GM23338 (cell line): ENCODE data around the gene ATF4. TPM values are rescaled to one million over a fixed set of nuclear protein-coding genes. Genes with fewer than 3 reads are reported as not detected.

ENCODE experiments used
- ATAC-seq: fragments of 200-7000 bp; cut with Tn5 transposase; 3 replicates; pipeline ENCODE4 v1.9.1; 2020
- DNase-seq: peaks from one replicate; pipeline ENCODE4 v3.0.0-alpha.2; 2015; ENCODE audit warnings: low spot score
- H2AFZ ChIP-seq: fragments of 200-600 bp; sonication (generic); 2 replicates; pipeline ENCODE4 v1.8.0; 2016; ENCODE audit warnings: antibody characterized with exemption, mild to moderate bottlenecking, moderate library complexity
- H3F3A ChIP-seq: fragments of 200-600 bp; sonication (generic); replicated peaks from 2 replicates; pipeline ENCODE4 v1.8.0; 2017; ENCODE audit warnings: antibody characterized with exemption, mixed run types, low read depth
- H3K27ac ChIP-seq: fragments of 200-600 bp; sonication (generic); 2 replicates; pipeline ENCODE4 v1.6.1; 2016; ENCODE audit warnings: low read depth
- H3K27me3 ChIP-seq: fragments of 200-600 bp; sonication (generic); 2 replicates; pipeline ENCODE4 v1.8.0; 2016; ENCODE audit warnings: mild to moderate bottlenecking, mixed run types, moderate library complexity; ENCODE audit not compliant: insufficient read depth
- H3K36me3 ChIP-seq: fragments of 200-600 bp; sonication (generic); 2 replicates; pipeline ENCODE4 v1.8.0; 2016; ENCODE audit warnings: mild to moderate bottlenecking; ENCODE audit not compliant: insufficient read depth
- H3K4me1 ChIP-seq: fragments of 200-600 bp; sonication (generic); 2 replicates; pipeline ENCODE4 v1.8.0; 2016; ENCODE audit warnings: mild to moderate bottlenecking, moderate library complexity; ENCODE audit not compliant: insufficient read depth
- H3K4me2 ChIP-seq: fragments of 200-600 bp; sonication (generic); 2 replicates; pipeline ENCODE4 v1.7.1; 2017; ENCODE audit warnings: mixed run types
- H3K4me3 ChIP-seq: fragments of 200-600 bp; sonication (generic); 2 replicates; pipeline ENCODE4 v1.6.1; 2016; ENCODE audit warnings: mixed run types
- H3K79me2 ChIP-seq: fragments of 200-600 bp; sonication (generic); replicated peaks from 2 replicates; pipeline ENCODE4 v1.8.0; 2017; ENCODE audit warnings: mild to moderate bottlenecking; ENCODE audit not compliant: insufficient read depth
- H3K9me2 ChIP-seq: fragments of 200-600 bp; sonication (generic); 2 replicates; pipeline ENCODE4 v1.8.0; 2017; ENCODE audit not compliant: insufficient read depth
- H4K20me1 ChIP-seq: fragments of 200-600 bp; sonication (generic); replicated peaks from 2 replicates; pipeline ENCODE4 v1.8.0; 2017; ENCODE audit warnings: mild to moderate bottlenecking; ENCODE audit not compliant: insufficient read depth
- H3K27ac Mint-ChIP-seq: 2 replicates; pipeline ENCODE4 v1.8.0; 2020; ENCODE audit warnings: inconsistent platforms, mild to moderate bottlenecking, moderate library complexity, mixed read lengths
- H3K27me3 Mint-ChIP-seq: 3 replicates; pipeline ENCODE4 v1.8.0; 2022; ENCODE audit warnings: low read depth, mild to moderate bottlenecking, moderate library complexity, mixed read lengths, inconsistent platforms; ENCODE audit not compliant: insufficient read depth, poor library complexity
- H3K36me3 Mint-ChIP-seq: 3 replicates; pipeline ENCODE4 v1.8.0; 2021; ENCODE audit warnings: low read depth, mild to moderate bottlenecking, inconsistent platforms, moderate library complexity, mixed read lengths
- H3K4me1 Mint-ChIP-seq: 3 replicates; pipeline ENCODE4 v1.8.0; 2020; ENCODE audit warnings: mild to moderate bottlenecking, inconsistent platforms, mixed read lengths
- H3K4me3 Mint-ChIP-seq: 3 replicates; pipeline ENCODE4 v1.8.0; 2021; ENCODE audit warnings: moderate library complexity, mild to moderate bottlenecking, inconsistent platforms, mixed read lengths
- H3K9me3 Mint-ChIP-seq: 3 replicates; pipeline ENCODE4 v1.8.0; 2020; ENCODE audit warnings: moderate library complexity, mild to moderate bottlenecking, inconsistent platforms, mixed read lengths
- CREB1 ChIP-seq: fragments of 250-450 bp; sonication (Bioruptor Pico); IDR thresholded peaks from 2 replicates; pipeline ENCODE4 v1.5.0; 2020; ENCODE audit warnings: low read depth, mild to moderate bottlenecking, moderate library complexity
- EZH2phosphoT487 ChIP-seq: fragments of 200-600 bp; sonication (generic); IDR thresholded peaks from one replicate; pipeline ENCODE4 v1.8.1; 2018; ENCODE audit warnings: antibody characterized with exemption; ENCODE audit not compliant: unreplicated experiment
- JUNB ChIP-seq: IDR thresholded peaks from one replicate; pipeline ENCODE4 v1.6.1; 2016; ENCODE audit warnings: antibody characterized with exemption; ENCODE audit not compliant: unreplicated experiment
- NANOG ChIP-seq: IDR thresholded peaks from 2 replicates; pipeline ENCODE4 v1.6.1; 2016; ENCODE audit warnings: antibody characterized with exemption, borderline replicate concordance
- POLR2AphosphoS5 ChIP-seq: IDR thresholded peaks from 2 replicates; pipeline ENCODE4 v1.6.1; 2016; ENCODE audit warnings: antibody characterized with exemption, low read depth
- STAT1 ChIP-seq: IDR thresholded peaks from one replicate; pipeline ENCODE4 v1.6.1; 2016; ENCODE audit warnings: antibody characterized with exemption; ENCODE audit not compliant: unreplicated experiment
- ZNF114 ChIP-seq: fragments of 250-450 bp; sonication (Bioruptor Pico); IDR thresholded peaks from 2 replicates; pipeline ENCODE4 v1.5.0; 2020; ENCODE audit warnings: mild to moderate bottlenecking, moderate library complexity
- ZNF331 ChIP-seq: fragments of 250-450 bp; sonication (Bioruptor Pico); IDR thresholded peaks from 2 replicates; pipeline ENCODE4 v1.5.0; 2020; ENCODE audit warnings: low read depth, mild to moderate bottlenecking, moderate library complexity
- ZNF462 ChIP-seq: fragments of 250-450 bp; sonication (Bioruptor Pico); IDR thresholded peaks from 2 replicates; pipeline ENCODE4 v1.5.0; 2020; ENCODE audit warnings: mild to moderate bottlenecking, moderate library complexity
- polyA plus RNA-seq: library from polyadenylated mRNA; unstranded; fragments of >200 nt; fragmentation: Nextera tagmentation; extraction: Ambion mirVana; gene quantifications from 2 replicates; pipeline ENCODE4 v1.2.1, GENCODE V29; 2016
- total RNA-seq: library from RNA; depleted of rRNA; stranded (reverse); fragments of >200 nt; shearing (Covaris generic); gene quantifications from 2 replicates; pipeline ENCODE4 v1.2.3, GENCODE V29; 2014
- TF ChIP-seq, protein P1 (sequence below): IDR thresholded peaks from one replicate; pipeline ENCODE4 v1.6.1; 2018; ENCODE audit warnings: antibody characterized with exemption; ENCODE audit not compliant: unreplicated experiment
- TF ChIP-seq, protein P2 (sequence below), 2 experiments: fragments of 200-600 bp in 1 of 2; sonication (generic) in 1 of 2; conservative IDR thresholded peaks; 2 replicates each; pipeline versions ENCODE4 v1.5.1 to v1.6.1; 2016 to 2017; ENCODE audit warnings: antibody characterized with exemption in 2 of 2, low read depth in 2 of 2, mild to moderate bottlenecking in 2 of 2, moderate library complexity in 1 of 2
- TF ChIP-seq, protein P3 (sequence below): IDR thresholded peaks from 2 replicates; pipeline ENCODE4 v1.6.1; 2016; ENCODE audit warnings: antibody characterized with exemption

Gene ATF4
- total and polyA plus RNA-seq, 2 experiments from 2014 or later: 446 to 553 TPM

GRCh38 chr22:39489094-39490068 is 31.0 kb upstream of the ATF4 start:
- peak overlapping the region; percentile 57 for H3K4me3 Mint-ChIP-seq
- no peaks in the 10 kb centered on the region for H3K36me3 Mint-ChIP-seq

More at GRCh38 chr22:39489094-39490068, 31.0 kb upstream of the ATF4 start:
- H3K4me2 ChIP-seq: peak overlapping the region; percentile 33; the same call in 1 of the 2 replicates
- H3K4me3 ChIP-seq: no peak overlapping the region
- no peak overlapping the region for H2AFZ ChIP-seq
- Mint-ChIP-seq H3K27ac (no peak overlapping the region), H3K9me3 (no peaks in the 10 kb centered on the region), H3K4me1 (peaks cover 10% of the 10 kb centered on the region), H3K27me3 (peaks cover 8% of the 10 kb centered on the region)
- no peak overlapping the region for H3K27ac ChIP-seq
- H3F3A ChIP-seq: no peaks in the 10 kb centered on the region
- no peaks in the 10 kb centered on the region for H3K4me1 ChIP-seq
- TF ChIP-seq STAT1: no peak
- TF ChIP-seq, protein P1, sequence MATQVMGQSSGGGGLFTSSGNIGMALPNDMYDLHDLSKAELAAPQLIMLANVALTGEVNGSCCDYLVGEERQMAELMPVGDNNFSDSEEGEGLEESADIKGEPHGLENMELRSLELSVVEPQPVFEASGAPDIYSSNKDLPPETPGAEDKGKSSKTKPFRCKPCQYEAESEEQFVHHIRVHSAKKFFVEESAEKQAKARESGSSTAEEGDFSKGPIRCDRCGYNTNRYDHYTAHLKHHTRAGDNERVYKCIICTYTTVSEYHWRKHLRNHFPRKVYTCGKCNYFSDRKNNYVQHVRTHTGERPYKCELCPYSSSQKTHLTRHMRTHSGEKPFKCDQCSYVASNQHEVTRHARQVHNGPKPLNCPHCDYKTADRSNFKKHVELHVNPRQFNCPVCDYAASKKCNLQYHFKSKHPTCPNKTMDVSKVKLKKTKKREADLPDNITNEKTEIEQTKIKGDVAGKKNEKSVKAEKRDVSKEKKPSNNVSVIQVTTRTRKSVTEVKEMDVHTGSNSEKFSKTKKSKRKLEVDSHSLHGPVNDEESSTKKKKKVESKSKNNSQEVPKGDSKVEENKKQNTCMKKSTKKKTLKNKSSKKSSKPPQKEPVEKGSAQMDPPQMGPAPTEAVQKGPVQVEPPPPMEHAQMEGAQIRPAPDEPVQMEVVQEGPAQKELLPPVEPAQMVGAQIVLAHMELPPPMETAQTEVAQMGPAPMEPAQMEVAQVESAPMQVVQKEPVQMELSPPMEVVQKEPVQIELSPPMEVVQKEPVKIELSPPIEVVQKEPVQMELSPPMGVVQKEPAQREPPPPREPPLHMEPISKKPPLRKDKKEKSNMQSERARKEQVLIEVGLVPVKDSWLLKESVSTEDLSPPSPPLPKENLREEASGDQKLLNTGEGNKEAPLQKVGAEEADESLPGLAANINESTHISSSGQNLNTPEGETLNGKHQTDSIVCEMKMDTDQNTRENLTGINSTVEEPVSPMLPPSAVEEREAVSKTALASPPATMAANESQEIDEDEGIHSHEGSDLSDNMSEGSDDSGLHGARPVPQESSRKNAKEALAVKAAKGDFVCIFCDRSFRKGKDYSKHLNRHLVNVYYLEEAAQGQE: no peak
- TF ChIP-seq, protein P2, sequence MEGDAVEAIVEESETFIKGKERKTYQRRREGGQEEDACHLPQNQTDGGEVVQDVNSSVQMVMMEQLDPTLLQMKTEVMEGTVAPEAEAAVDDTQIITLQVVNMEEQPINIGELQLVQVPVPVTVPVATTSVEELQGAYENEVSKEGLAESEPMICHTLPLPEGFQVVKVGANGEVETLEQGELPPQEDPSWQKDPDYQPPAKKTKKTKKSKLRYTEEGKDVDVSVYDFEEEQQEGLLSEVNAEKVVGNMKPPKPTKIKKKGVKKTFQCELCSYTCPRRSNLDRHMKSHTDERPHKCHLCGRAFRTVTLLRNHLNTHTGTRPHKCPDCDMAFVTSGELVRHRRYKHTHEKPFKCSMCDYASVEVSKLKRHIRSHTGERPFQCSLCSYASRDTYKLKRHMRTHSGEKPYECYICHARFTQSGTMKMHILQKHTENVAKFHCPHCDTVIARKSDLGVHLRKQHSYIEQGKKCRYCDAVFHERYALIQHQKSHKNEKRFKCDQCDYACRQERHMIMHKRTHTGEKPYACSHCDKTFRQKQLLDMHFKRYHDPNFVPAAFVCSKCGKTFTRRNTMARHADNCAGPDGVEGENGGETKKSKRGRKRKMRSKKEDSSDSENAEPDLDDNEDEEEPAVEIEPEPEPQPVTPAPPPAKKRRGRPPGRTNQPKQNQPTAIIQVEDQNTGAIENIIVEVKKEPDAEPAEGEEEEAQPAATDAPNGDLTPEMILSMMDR (conservative IDR thresholded peaks at IDR 0.05; ENCODE audit: low read depth in 2 of 2): no peak
- TF ChIP-seq NANOG: no peak
- TF ChIP-seq, protein P3, sequence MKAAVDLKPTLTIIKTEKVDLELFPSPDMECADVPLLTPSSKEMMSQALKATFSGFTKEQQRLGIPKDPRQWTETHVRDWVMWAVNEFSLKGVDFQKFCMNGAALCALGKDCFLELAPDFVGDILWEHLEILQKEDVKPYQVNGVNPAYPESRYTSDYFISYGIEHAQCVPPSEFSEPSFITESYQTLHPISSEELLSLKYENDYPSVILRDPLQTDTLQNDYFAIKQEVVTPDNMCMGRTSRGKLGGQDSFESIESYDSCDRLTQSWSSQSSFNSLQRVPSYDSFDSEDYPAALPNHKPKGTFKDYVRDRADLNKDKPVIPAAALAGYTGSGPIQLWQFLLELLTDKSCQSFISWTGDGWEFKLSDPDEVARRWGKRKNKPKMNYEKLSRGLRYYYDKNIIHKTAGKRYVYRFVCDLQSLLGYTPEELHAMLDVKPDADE: no peak
- no peak for TF ChIP-seq ZNF462 (CRISPR knock-in tag)
- no peak for TF ChIP-seq JUNB
- TF ChIP-seq ZNF331 (CRISPR knock-in tag): no peak
- TF ChIP-seq CREB1 (CRISPR knock-in tag): no peak
- TF ChIP-seq EZH2phosphoT487: no peak
- no peak for TF ChIP-seq ZNF114 (CRISPR knock-in tag)
- no peak for TF ChIP-seq POLR2AphosphoS5
- H4K20me1 ChIP-seq: no peaks in the 10 kb centered on the region; the same call in 1 of the 2 replicates
- H3K79me2 ChIP-seq: no peaks in the 10 kb centered on the region
- ATAC-seq: no peak
- H3K9me2 ChIP-seq: no peaks in the 10 kb centered on the region
- DNase-seq: no peak
- no peaks in the 10 kb centered on the region for H3K27me3 ChIP-seq
- H3K36me3 ChIP-seq: no peaks in the 10 kb centered on the region
